Testis (tissue), 2 donors: ENCODE data around the gene DCLK1.

Experiments used
- CTCF ChIP-seq, 3 experiments: fragments of 450-650 bp in 2 of 3; fragments of 200-600 bp in 1 of 3; sonication (generic) in 1 of 3; IDR thresholded peaks; one replicate each; pipeline ENCODE4 v1.5.1; 2016 to 2019; ENCODE audit warnings: antibody characterized with exemption in 3 of 3, mild to moderate bottlenecking in 2 of 3, moderate library complexity in 1 of 3
- POLR2A ChIP-seq: fragments of 450-650 bp; IDR thresholded peaks from one replicate; pipeline ENCODE4 v1.6.1; 2017; ENCODE audit warnings: antibody characterized with exemption, mild to moderate bottlenecking, moderate library complexity

- TF ChIP-seq POLR2A (no peak), CTCF (IDR thresholded peaks at IDR 0.05) (no peak)
Measured at GRCh38 chr13:36146511-36147269, 15.5 kb upstream of the DCLK1 start.
